GM10248 (cell line): Measurements from ENCODE around the gene SRRM3.
"Not testable (repeated sequence)": the region's sequence is repeated elsewhere in the genome, so short reads cannot be mapped to it uniquely, and the experiment has no call there.

Experiments used
- CTCF ChIA-PET: fragments of 300-600 bp; sonication (Branson Sonifier 250); formaldehyde crosslinking; extraction: SDS; loops from one replicate; lab custom pipeline; 2021; ENCODE audit warnings: antibody characterized with exemption; lab: Yijun Ruan, JAX
- POLR2A ChIA-PET: fragments of 350-650 bp; sonication (Branson Sonifier 250); formaldehyde crosslinking; extraction: SDS; loops from one replicate; lab custom pipeline; 2020; ENCODE audit warnings: antibody characterized with exemption; lab: Yijun Ruan, JAX
- DNase-seq: peaks from one replicate; pipeline ENCODE4 v3.0.0; 2012; ENCODE audit errors: extremely low spot score
- TF ChIP-seq, protein P1 (sequence below): IDR thresholded peaks from 2 replicates; pipeline ENCODE4 v1.5.1; 2012; ENCODE audit warnings: mild to moderate bottlenecking, low read depth; ENCODE audit errors: extremely low read depth, missing control alignments, control extremely low read depth

The SRRM3 gene

DNA sequence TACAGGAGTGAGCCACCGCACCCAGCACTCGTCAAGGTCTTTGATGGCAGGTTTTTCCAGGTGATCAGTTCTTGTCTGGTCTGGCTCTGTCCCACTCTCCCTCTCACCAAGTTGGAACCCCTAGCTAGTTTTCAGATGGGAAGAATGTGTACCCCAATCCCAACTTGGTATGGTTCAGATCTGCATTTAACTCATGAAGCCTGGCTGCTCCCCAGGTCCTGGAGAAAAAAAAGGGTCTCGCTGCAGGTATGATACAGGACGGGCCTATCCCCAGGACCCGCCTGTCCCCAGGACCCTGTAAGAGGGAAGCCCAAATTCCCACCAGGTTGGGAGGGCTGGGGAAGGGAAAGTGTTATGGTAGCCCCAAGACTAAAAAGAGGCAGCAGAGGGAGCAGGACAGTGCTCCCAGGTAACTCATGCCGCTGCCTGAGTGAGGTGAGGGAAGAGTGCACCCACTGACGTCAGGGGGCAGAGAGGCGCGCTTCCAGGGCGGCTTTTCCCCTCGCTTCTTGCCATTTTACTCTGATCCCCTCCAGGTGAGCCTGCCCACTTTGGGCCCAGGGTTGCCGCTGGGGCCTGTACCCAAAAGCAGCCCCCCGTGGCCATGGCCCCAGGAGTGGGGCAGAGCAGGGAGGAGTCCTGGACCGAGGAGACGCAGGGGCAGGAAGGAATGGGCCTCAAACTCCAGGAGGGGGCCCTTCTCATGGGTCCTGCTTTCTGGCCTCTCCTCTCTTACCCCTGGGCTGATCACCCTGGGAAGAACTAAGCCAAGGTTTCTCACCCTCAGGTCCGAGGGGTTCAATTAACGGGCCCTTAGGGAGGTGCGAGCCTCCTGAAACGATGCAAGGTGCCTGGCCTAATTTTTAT lies 36.4 kb upstream of the SRRM3 start:
- CTCF ChIA-PET, result interaction anchor here (4.7 kb wide), 1 partner anchor 12 kb away, joined by 45 read pairs; no protein-coding TSS in a partner anchor
- TF ChIP-seq, protein P1, sequence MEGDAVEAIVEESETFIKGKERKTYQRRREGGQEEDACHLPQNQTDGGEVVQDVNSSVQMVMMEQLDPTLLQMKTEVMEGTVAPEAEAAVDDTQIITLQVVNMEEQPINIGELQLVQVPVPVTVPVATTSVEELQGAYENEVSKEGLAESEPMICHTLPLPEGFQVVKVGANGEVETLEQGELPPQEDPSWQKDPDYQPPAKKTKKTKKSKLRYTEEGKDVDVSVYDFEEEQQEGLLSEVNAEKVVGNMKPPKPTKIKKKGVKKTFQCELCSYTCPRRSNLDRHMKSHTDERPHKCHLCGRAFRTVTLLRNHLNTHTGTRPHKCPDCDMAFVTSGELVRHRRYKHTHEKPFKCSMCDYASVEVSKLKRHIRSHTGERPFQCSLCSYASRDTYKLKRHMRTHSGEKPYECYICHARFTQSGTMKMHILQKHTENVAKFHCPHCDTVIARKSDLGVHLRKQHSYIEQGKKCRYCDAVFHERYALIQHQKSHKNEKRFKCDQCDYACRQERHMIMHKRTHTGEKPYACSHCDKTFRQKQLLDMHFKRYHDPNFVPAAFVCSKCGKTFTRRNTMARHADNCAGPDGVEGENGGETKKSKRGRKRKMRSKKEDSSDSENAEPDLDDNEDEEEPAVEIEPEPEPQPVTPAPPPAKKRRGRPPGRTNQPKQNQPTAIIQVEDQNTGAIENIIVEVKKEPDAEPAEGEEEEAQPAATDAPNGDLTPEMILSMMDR, result no peak
- no peak for DNase-seq
- POLR2A ChIA-PET, result no interaction called here

GRCh38 chr7:76165973-76166403 lies 35.7 kb upstream of the SRRM3 start:
- ChIA-PET CTCF (interaction anchor here (1.0 to 4.7 kb wide), 4 partner anchors 11 to 151 kb away, joined by 5 to 45 read pairs (median 11); no protein-coding TSS in a partner anchor), POLR2A (interaction anchor here (1.0 kb wide), 1 partner anchor 118 kb away, joined by 3 read pairs; the partner anchor contains the start of gene MDH2)
- TF ChIP-seq, protein P1, result no peak
- DNase-seq, result no peak

GRCh38 chr7:76166404-76167255 lies 35.1 kb upstream of the SRRM3 start:
- POLR2A ChIA-PET, result interaction anchor here (0.5 to 1.0 kb wide), 2 partner anchors 118 to 138 kb away, joined by 3 read pairs; partner anchors contain the start of gene MDH2
- CTCF ChIA-PET, result interaction anchor here (1.0 to 4.7 kb wide), 4 partner anchors 11 to 150 kb away, joined by 5 to 45 read pairs (median 11); no protein-coding TSS in a partner anchor
- peak; percentile 93 for DNase-seq
- TF ChIP-seq, protein P1, result no peak

DNA sequence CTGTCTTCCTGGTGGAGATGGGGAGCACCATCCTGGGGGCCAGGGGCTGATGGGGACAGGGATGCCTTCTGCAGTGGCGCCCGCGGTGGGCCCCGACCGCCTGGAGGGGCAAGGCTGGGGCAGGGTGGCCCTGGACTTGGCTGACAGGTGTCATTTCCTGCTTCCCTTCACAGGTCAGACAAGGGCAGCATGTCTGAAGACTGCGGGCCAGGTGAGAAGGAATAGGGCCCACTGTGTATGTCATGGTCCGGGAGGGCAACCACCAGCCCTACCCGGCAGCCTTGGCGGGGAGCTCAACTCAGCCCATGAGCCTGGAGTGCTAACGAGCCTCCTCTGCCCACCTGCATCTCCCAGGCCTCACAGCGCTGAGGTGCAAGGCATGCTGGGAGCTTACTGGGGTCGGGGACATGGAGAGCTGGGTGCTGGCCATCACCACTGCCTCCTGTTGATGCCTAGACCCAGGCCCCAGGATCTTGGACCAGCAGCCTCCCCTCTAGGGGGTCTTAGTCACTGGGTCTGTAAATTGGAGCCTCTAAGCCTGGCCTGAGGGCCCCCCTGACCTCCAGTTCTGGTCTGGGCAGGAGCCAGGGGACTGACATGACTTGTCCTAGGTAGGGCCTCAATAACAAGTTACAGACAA lies 28.0 kb upstream of the SRRM3 start:
- TF ChIP-seq, protein P1, result no peak
- ChIA-PET CTCF (interaction anchor here (7.5 kb wide), 1 partner anchor 141 kb away, joined by 136 read pairs; no protein-coding TSS in a partner anchor), POLR2A (no interaction called here)
- DNase-seq, result no peak

- DNase-seq, POLR2A ChIA-PET: not testable (repeated sequence)
- CTCF ChIA-PET, result interaction anchor here (1.2 to 7.5 kb wide), 12 partner anchors 8 to 183 kb away, joined by 3 to 136 read pairs (median 8); partner anchors contain the start of gene YWHAG
Measured at GRCh38 chr7:76176951-76177350, 24.7 kb upstream of the SRRM3 start.

GRCh38 chr7:76179686-76180085 lies 22.0 kb upstream of the SRRM3 start:
- CTCF ChIA-PET, result interaction anchor here (1.3 to 7.5 kb wide), 11 partner anchors 8 to 180 kb away, joined by 3 to 136 read pairs (median 10); partner anchors contain the start of gene YWHAG
- POLR2A ChIA-PET, result no interaction called here

More at GRCh38 chr7:76179686-76180085, 22.0 kb upstream of the SRRM3 start:
- DNase-seq, result no peak
- TF ChIP-seq, protein P1, result no peak
